ENCODE results near the gene TXNIP.

Gene TXNIP

DNA sequence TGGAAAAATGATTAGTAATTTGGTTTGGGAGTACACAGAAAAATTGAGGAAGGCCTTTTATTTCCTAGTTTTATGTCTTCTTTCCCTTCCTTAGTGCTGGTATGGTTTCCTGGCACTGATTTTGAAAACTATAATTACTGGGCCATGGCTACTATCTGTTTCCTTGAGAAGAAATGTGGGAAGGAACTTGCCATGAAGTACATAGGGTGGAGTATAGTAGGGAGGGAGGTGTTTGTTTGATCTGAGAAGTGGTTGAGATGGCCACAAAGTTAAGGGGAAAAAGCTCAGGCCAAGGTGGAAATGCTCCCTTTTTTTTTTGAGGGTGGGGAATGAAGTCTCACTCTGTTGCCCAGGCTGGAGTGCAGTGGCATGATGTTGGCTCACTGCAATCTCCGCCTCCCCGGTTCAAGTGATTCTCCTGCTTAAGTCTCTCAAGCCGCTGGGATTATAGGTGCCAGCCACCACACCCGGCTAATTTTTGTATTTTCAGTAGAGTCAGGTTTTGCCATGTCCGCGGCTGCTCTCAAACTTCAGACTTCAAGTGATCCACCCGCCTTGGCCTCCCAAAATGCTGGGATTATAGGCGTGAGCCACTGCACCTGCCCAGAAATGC, 13.9 kb upstream of the TXNIP start:
- DNase-seq = no peak

DNA sequence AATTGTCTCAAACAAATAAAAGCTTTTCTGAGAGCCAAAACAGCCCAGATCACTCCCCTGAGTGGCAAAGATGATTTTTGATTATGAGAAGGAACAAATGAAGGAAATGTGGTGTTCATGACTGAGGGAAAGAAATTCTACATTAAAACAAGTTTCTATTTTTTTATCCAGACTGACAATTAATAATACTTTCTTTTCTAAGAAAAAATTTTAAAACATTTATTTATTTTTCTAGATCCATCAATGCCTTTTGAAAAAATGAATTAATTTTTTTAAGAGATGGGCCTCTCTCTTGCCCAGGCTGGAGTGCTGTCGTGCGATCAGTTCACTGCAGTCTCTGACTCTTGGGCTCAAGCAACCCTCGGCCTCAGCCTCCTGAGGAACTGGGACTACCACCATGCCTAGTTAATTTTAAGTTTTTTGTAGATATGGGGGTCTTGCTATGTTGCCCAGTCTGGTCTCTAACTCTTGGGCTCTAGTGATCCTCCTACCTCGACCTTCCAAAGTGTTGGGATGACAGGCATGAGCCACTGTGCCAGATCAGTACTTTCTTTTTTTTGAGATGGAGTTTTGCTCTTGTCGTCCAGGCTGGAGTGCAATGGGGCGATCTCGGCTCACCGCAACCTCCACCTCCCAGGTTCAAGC, 11.2 kb upstream of the TXNIP start:
- no peak for DNase-seq

DNA sequence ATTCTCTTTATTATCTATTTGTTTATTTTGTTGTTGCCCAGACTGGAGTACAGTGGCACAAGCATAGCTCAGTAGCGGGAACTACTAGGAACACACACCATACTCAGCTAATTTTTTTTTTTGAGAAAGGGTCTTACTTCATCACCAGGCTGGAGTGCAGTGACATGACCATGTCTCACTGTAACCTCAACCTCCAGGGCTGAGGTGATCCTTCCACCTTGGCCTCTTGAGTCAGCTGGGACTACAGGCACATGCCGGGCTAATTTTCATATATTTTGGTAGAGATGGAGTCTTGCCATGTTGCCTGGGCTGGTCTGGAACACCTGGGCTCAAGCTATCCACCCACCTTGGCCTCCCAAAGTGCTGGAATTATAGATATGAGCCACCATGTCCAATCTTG, 5.3 kb upstream of the TXNIP start:
- no peak for DNase-seq

- no peak for DNase-seq
Observed at GRCh38 chr1:145999321-146000024, 3.1 kb upstream of the TXNIP start.

DNA sequence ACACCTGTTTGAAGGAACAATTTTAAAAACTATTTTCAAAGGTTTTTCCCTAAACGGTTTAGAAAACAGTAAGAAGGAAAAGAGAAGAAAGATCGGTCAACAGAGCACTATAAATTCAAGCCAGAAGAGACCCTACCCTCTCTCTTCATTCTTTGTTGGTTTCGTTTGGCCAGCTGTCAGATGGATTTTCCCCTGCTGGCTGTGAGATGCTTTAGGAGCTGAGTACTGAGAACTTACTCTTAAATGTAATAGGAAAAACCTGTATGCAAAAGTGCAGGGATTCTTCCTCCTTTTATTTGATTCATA, 1.3 kb upstream of the TXNIP start:
- peak; percentile 47 for DNase-seq

- no peak for DNase-seq
Observed at GRCh38 chr1:145997016-145997717, 788 bp upstream of the TXNIP start.

GRCh38 chr1:145995964-145996432, 381 bp downstream of the TXNIP start:
- DNase-seq = peak; percentile 54

DNA sequence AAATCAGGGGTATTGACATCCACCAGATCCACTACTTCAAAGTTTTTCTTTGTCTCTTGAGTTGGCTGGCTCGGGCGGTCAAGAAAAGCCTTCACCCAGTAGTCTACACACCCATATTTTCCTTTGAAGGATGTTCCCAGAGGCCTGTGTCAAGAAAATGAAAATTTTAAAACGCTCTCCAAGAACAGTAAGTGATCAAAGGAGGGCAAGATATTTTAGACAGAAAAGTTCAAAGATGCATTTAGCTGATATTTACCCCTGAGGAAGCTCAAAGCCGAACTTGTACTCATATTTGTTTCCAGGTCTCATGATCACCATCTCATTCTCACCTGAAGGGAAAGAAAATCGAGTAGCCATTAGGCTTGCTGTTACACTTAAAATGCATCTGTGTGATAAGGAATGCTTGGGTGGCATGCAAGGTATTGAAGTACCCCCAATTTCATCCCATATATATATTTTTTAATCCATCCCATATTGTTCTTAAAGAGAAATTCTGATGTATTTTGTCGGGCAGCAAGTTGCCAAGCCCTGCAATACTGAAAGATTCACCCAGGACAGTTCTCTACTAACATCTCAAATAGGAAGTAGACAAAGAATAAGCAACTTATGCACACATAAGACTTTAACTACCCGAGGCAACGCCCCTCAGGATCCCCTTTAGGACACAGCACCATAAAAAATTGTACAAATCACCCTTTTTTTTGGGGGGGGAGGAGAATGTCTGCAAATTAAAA, 1.1 kb downstream of the TXNIP start:
- DNase-seq = peak; percentile 24

- DNase-seq = no peak
Observed at GRCh38 chr1:145994391-145995120, 1.8 kb downstream of the TXNIP start.

GRCh38 chr1:145993618-145994390, 2.6 kb downstream of the TXNIP start:
- DNase-seq = no peak

- DNase-seq = no peak
Observed at GRCh38 chr1:145992958-145993617, 3.3 kb downstream of the TXNIP start.

GRCh38 chr1:145992502-145992936, 3.9 kb downstream of the TXNIP start:
- no peak for DNase-seq

DNA sequence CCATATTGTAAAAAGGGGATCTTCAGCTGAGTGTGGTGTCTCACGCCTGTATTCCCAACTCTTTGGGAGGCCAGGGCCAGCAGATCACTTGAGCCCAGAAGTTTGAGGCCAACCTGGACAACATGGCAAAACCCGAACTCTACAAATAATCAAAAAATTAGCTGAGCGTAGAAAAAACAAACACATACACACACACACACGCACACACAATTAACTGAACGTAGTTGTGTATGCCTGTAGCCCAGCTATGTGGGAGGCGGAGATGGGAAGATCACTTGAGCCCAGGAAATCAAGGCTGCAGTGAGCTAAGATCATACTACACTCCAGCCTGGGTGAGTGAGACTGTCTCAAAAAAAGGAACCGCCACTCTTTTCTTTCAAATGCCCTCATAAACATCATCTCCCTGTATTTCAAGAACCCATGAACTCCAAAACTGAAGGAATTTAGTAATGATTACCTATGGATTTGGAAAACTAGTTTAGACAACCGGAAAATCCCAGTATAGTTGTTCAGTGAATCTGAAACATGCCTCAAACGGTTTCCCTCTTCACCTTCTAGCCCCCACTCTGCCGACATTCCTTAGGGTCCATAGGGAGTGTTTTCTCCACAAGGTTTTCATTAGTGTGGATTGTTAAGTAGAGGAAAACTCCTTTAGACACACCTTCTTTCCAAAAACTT, 4.5 kb downstream of the TXNIP start:
- DNase-seq = peak; percentile 49

DNA sequence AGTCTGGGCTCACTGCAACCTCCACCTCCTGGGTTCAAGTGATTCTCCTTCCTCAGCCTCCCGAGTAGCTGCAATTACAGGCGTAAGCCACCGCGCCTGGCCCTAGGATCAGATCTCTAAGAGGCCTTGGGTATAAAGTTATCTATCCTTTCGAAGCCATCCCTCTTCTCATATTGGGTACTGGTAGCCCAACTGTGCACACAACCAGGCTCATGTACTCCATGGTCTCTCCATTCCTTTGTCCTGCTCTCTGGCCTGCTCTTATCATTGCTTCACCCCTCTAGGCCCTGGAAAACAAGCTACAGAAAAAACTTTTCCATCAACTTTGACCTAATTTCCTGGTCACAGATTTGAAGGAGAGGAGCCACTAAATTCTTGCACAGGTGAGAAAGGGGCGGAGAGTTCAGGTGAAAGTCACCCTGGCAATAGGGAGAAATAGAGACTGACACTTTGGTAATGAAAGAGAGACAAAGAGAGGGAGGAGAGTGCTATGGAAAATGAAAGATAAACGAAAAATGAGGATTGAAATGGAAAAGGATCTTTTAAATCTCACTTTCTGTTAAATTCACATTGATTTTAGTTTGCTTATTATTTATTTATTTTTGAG, 6.0 kb downstream of the TXNIP start:
- DNase-seq = no peak

DNA sequence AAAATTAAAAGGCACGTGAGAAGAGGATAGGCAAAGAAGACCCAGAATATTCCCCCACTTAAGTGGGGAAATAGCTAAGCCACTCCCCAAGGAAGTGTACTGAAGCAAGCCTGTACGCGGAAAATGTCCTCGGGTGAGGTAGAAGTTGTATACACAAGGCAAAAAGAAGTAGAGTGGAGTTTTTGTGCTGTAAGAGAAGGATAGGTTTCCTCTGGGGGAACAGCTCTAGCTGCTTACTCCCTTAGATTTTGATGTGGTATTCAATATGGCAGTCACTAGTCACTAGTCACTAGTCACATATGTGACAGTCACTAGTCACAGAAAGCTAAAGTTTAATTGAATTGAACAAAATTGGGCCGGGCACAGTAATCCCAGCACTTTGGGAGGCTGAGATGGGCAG, 7.6 kb downstream of the TXNIP start:
- no peak for DNase-seq

DNA sequence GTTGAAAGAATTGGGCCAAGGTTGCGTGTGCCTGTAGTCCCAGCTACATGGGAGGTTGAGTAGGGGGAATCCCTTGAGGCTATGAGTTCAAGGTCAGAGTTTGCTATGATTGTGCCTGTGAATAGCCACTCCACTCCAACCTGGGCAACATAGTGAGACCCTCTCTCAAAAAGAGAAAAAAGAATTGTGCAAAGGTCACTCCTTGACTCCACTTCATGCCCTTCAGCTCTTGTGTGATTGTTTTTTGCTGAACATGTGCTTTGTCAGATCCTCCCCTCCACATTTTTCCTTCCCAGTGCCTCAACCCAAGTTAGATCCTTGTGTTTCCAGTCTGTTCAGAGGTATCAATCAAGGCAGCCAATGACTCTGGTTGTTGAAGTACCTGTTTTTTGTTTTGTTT, 8.5 kb downstream of the TXNIP start:
- DNase-seq = no peak

DNA sequence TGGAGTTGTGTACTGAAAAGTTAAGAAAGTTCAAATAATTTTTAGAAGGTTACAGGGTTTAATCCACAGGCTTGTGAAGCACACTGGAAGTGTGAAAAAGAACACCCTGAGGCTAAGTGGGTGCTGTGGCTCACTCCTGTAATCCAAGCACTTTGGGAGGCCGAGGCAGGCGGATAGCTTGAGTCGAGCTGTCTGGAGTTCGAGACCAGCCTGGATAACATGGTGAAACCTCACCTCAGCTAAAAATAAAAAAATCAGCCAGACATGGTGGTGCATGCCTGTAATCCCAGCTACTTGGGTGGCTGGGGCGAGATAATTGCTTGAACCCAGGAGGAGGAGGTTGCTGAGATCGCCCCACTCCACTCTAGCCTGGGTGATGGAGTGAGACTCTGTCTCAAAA, 9.8 kb downstream of the TXNIP start:
- DNase-seq = no peak

- DNase-seq = peak; percentile 39
Observed at GRCh38 chr1:145985502-145986439, 10.6 kb downstream of the TXNIP start.

GRCh38 chr1:145985129-145985501, 11.3 kb downstream of the TXNIP start:
- no peak for DNase-seq
